HepG2 (cell line): ENCODE data around the gene MPC1. TPM values are rescaled to one million over a fixed set of nuclear protein-coding genes. Genes with fewer than 3 reads are reported as not detected.

Source experiments
- ATAC-seq: fragments of 200-7000 bp; cut with Tn5 transposase; 3 replicates; pipeline ENCODE4 v1.9.1; 2020; ENCODE audit warnings: mild to moderate bottlenecking, moderate library complexity
- BruUV-seq: library from RNA; stranded (reverse); fragments of 400-500 nt; replicated peaks from 2 replicates; lab custom pipeline; 2021; lab: Mats Ljungman, UMichigan
- CTCF ChIA-PET: fragments of 300-600 bp; formaldehyde crosslinking; extraction: SDS; loops from one replicate; lab custom pipeline; 2021; ENCODE audit warnings: low total read pairs, inconsistent platforms, low intra/inter-chr PET ratio; lab: Yijun Ruan, JAX
- POLR2A ChIA-PET: fragments of 350-600 bp; sonication (Branson Sonifier 250); formaldehyde crosslinking; loops from one replicate; lab custom pipeline; 2020; ENCODE audit warnings: antibody characterized with exemption, inconsistent platforms; lab: Yijun Ruan, JAX
- DNase-seq: peaks from one replicate; pipeline ENCODE4 v3.0.0-alpha.2; 2015; ENCODE audit warnings: low spot score
- FAIRE-seq: peaks from 3 replicates; lab custom pipeline; 2011; peaks lifted over from hg19 to GRCh38; lab: Jason Lieb, UNC
- H2AFZ ChIP-seq: one replicate; pipeline ENCODE4 v1.6.1; 2011; ENCODE audit warnings: low read length, inconsistent platforms
- H3K27ac ChIP-seq: fragments of 300-600 bp; 3 replicates; pipeline ENCODE4 v1.8.0; 2011; ENCODE audit warnings: mixed run types, mild to moderate bottlenecking, mixed read lengths, low read length, inconsistent platforms; ENCODE audit not compliant: insufficient read depth; ENCODE audit errors: extremely low read length
- H3K27me3 ChIP-seq, 2 experiments: fragments of 200-600 bp in 1 of 2; 2 replicates in 1 of 2; 3 replicates in 1 of 2; pipeline versions ENCODE4 v1.6.0 to v1.8.0; 2011; ENCODE audit warnings: low read length in 2 of 2, mild to moderate bottlenecking in 2 of 2, moderate library complexity in 2 of 2, inconsistent platforms in 1 of 2; ENCODE audit not compliant: insufficient read depth in 2 of 2, control insufficient read depth in 1 of 2
- H3K36me3 ChIP-seq, 2 experiments: fragments of 200-600 bp in 1 of 2; replicated peaks in 1 of 2; 2 replicates in 1 of 2; 3 replicates in 1 of 2; pipeline versions ENCODE4 v1.5.1 to v1.8.0; 2011; ENCODE audit warnings: low read length in 2 of 2, inconsistent platforms in 1 of 2; ENCODE audit not compliant: insufficient read depth in 2 of 2, control insufficient read depth in 1 of 2
- H3K4me1 ChIP-seq: 2 replicates; pipeline ENCODE4 v1.5.1; 2012; ENCODE audit warnings: low read length, inconsistent platforms; ENCODE audit not compliant: insufficient read depth
- H3K4me2 ChIP-seq: 2 replicates; pipeline ENCODE4 v1.6.0; 2011; ENCODE audit warnings: low read depth, low read length, inconsistent platforms
- H3K4me3 ChIP-seq, 3 experiments: fragments of 200-600 bp in 1 of 3; sonication (generic), shearing (Covaris generic) in 1 of 3; replicated peaks in 1 of 3; 2 replicates each; pipeline ENCODE4 v1.5.1; 2011 to 2016; ENCODE audit warnings: low read length in 3 of 3, inconsistent platforms in 2 of 3, low read depth in 2 of 3, mild to moderate bottlenecking in 2 of 3, control low read depth in 1 of 3, mixed read lengths in 1 of 3; ENCODE audit not compliant: insufficient read depth in 1 of 3
- H3K79me2 ChIP-seq: one replicate; pipeline ENCODE4 v1.6.1; 2011; ENCODE audit warnings: low read length, inconsistent platforms; ENCODE audit not compliant: insufficient read depth
- H3K9ac ChIP-seq: 2 replicates; pipeline ENCODE4 v1.6.0; 2011; ENCODE audit warnings: mild to moderate bottlenecking, low read depth, low read length, inconsistent platforms; ENCODE audit not compliant: insufficient read depth
- H3K9me3 ChIP-seq: 2 replicates; pipeline ENCODE4 v1.5.1; 2012; ENCODE audit warnings: mild to moderate bottlenecking, low read length
- H4K20me1 ChIP-seq: 2 replicates; pipeline ENCODE4 v1.6.0; 2011; ENCODE audit warnings: inconsistent platforms, mild to moderate bottlenecking, low read length, moderate library complexity; ENCODE audit not compliant: insufficient read depth
- AFF4 ChIP-seq: sonication (generic); formaldehyde crosslinking; IDR thresholded peaks from 2 replicates; pipeline ENCODE4 v1.4.0; 2020; ENCODE audit warnings: missing genetic modification reagents
- ARNT ChIP-seq: fragments of 450-650 bp; IDR thresholded peaks from 2 replicates; pipeline ENCODE4 v1.6.1; 2017
- TBX2 ChIP-seq: sonication (generic); formaldehyde crosslinking; IDR thresholded peaks from 2 replicates; pipeline ENCODE4 v1.5.0; 2020; ENCODE audit warnings: missing genetic modification reagents, mild to moderate bottlenecking, borderline replicate concordance
- ZNF687 ChIP-seq: sonication (generic); formaldehyde crosslinking; IDR thresholded peaks from 2 replicates; pipeline ENCODE4 v1.5.1; 2020; ENCODE audit warnings: mild to moderate bottlenecking, missing genetic modification reagents, moderate library complexity
- WGBS: methylation state at CpG from one replicate; pipeline ENCODE4 v1.1.6; 2017; ENCODE audit warnings: low lambda C conversion rate; 5-methylcytosine and 5-hydroxymethylcytosine counted together
- in situ Hi-C: cut with HindIII; loops from 2 replicates; pipeline ENCODE4 v1.10.0; 2017; ENCODE audit warnings: low pct_unique_long_range_greater_than_20kb; ENCODE audit not compliant: extremely low pct_ligation_motif_present
- intact Hi-C: fragments of 100-400 bp; cut with micrococcal nuclease; formaldehyde crosslinking; loops from one replicate; pipeline ENCODE4 v1.10.0; 2022; ENCODE audit not compliant: unreplicated experiment
- polyA plus RNA-seq, 8 experiments: library from polyadenylated mRNA; depleted of rRNA in 3 of 8; stranded (reverse) in 7 of 8; unstranded in 1 of 8; fragments of >200 nt; fragmentation: Illumina TruSeq in 4 of 8; extraction: Trizol in 4 of 8; gene quantifications; 2 replicates each; pipeline versions ENCODE4 v1.2.1 to v1.2.3, GENCODE V29; 2011 to 2016; ENCODE audit warnings: low read depth in 4 of 8, missing spikeins in 1 of 8, mixed read lengths in 1 of 8; ENCODE audit not compliant: insufficient read depth in 1 of 8
- total RNA-seq, 5 experiments: library from RNA; depleted of rRNA; stranded (reverse); fragments of >200 nt; fragmentation: Illumina TruSeq; extraction: Trizol; gene quantifications; 2 replicates each; pipeline ENCODE4 v1.2.3, GENCODE V29; 2016; ENCODE audit warnings: low read depth in 1 of 5
- TF ChIP-seq, protein P1 (sequence below): sonication (generic); formaldehyde crosslinking; IDR thresholded peaks from 2 replicates; pipeline ENCODE4 v1.5.1; 2020; ENCODE audit warnings: mild to moderate bottlenecking, missing genetic modification reagents, moderate library complexity
- TF ChIP-seq, protein P2 (sequence below): sonication (generic); formaldehyde crosslinking; IDR thresholded peaks from 2 replicates; pipeline ENCODE4 v1.8.0; 2023; ENCODE audit warnings: mild to moderate bottlenecking, missing genetic modification reagents

The MPC1 gene
- total and polyA plus RNA-seq, 2 of the 13 experiments (the other 11 are each of a cell fraction or from before 2014, with no cell fraction given), result 189 to 214 TPM

DNA sequence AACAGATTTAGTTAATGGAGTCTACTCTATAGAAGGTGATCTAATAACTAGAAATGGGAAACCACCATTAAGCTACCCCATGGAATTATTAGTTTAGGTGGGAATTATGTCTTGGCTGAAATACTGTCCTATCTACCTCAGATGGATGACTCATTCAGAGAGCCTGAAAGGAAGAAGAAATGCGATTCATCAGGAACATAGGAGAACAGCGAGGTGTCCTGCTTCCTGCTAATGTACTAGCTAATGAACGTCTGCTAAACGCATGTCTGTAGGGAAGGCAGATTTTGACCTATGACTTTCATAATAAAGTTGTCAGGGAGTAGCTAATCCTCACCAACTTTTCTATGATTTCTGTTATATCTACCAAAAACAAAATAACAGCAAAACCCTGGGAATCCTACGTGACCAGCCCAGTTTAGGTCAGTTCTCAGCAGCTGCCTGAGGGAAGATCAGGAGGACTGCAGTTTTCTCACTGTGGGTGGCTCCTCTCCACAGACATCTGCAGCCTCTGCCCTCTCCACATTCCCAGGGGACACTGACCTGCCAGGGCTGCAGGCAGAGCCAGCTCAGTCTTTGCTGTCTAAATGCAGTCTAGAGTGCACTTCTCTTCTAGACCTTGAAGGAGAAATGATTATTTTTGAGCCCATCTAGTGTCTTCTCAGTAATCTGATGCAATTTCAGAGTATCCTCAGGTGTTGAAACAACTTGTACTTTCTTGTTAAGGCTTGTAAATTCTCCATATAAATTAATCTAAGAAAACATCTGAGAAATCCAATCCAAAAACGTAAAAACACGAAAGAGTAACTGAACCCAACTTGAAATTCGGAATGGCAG is 22.3 kb downstream of the MPC1 start (continued):
- TF ChIP-seq ARNT, result no peak
- TF ChIP-seq, protein P1, sequence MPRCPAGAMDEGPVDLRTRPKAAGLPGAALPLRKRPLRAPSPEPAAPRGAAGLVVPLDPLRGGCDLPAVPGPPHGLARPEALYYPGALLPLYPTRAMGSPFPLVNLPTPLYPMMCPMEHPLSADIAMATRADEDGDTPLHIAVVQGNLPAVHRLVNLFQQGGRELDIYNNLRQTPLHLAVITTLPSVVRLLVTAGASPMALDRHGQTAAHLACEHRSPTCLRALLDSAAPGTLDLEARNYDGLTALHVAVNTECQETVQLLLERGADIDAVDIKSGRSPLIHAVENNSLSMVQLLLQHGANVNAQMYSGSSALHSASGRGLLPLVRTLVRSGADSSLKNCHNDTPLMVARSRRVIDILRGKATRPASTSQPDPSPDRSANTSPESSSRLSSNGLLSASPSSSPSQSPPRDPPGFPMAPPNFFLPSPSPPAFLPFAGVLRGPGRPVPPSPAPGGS (CRISPR knock-in tag), result no peak
- peak; percentile 19; the same call in 1 of the 2 replicates for TF ChIP-seq AFF4
- TF ChIP-seq, protein P2, sequence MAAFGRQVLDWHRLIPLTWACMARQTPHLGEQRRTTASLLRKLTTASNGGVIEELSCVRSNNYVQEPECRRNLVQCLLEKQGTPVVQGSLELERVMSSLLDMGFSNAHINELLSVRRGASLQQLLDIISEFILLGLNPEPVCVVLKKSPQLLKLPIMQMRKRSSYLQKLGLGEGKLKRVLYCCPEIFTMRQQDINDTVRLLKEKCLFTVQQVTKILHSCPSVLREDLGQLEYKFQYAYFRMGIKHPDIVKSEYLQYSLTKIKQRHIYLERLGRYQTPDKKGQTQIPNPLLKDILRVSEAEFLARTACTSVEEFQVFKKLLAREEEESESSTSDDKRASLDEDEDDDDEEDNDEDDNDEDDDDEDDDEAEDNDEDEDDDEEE (CRISPR knock-in tag), result no peak

- no peaks in the 10 kb centered on the region for H3K36me3 ChIP-seq
- H3K4me2 ChIP-seq, result no peak overlapping the region
- POLR2A ChIA-PET, result no interaction called here
- DNase-seq (no peak), ATAC-seq (peak; percentile 39), FAIRE-seq (no peak)
- intact Hi-C loops, result no loop called here
- no peak overlapping the region for H3K9ac ChIP-seq
- no TSS peak for BruUV-seq
- H3K9me3 ChIP-seq, result no peaks in the 10 kb centered on the region
- no peak overlapping the region for H3K4me3 ChIP-seq
- H4K20me1 ChIP-seq, result no peaks in the 10 kb centered on the region
- H3K79me2 ChIP-seq, result no peaks in the 10 kb centered on the region
- TF ChIP-seq TBX2, result no peak
- 0 out of 2 replicates have a peak, but pooled peaks have one; percentile 22 for TF ChIP-seq ZNF687 (CRISPR knock-in tag)
- no peak overlapping the region for H3K27ac ChIP-seq
- no peak overlapping the region for H2AFZ ChIP-seq
- CTCF ChIA-PET, result no interaction called here
- in situ Hi-C loops, result no loop called here
- no peaks in the 10 kb centered on the region for H3K27me3 ChIP-seq
- peaks cover 53% of the 10 kb centered on the region for H3K4me1 ChIP-seq
- whole genome bisulfite sequencing, result 67% methylated on average over 5 of the region's 5 CpGs
These were observed 27.2 kb downstream of the MPC1 start for GRCh38 chr6:166355552-166355951.
